ENCODE measurements around the gene PIK3R4.

Gene PIK3R4

GRCh38 chr3:130659911-130660310, 86.7 kb downstream of the PIK3R4 start:
- no peak for DNase-seq (ENCODE audit: low read depth)
- no peak overlapping the region for H3K4me3 ChIP-seq (ENCODE audit: low read depth, low read length)
- no peak for TF ChIP-seq CTCF (IDR thresholded peaks at IDR 0.05; ENCODE audit: low read depth, low read length, missing control alignments)
- in situ Hi-C loops (cut with HindIII; ENCODE audit: low sequenced_read_pairs): no loop called here

GRCh38 chr3:130658678-130659077, 88.0 kb downstream of the PIK3R4 start:
- in situ Hi-C loops (cut with HindIII; ENCODE audit: low sequenced_read_pairs): no loop called here
- H3K4me3 ChIP-seq (ENCODE audit: low read depth, low read length): no peak overlapping the region
- peak; percentile 73 for DNase-seq (ENCODE audit: low read depth)
- TF ChIP-seq CTCF (IDR thresholded peaks at IDR 0.05; ENCODE audit: low read depth, low read length, missing control alignments): no peak

- no peak for DNase-seq (ENCODE audit: low read depth)
- in situ Hi-C loops (cut with HindIII; ENCODE audit: low sequenced_read_pairs): no loop called here
- no peak for TF ChIP-seq CTCF (IDR thresholded peaks at IDR 0.05; ENCODE audit: low read depth, low read length, missing control alignments)
- H3K4me3 ChIP-seq (ENCODE audit: low read depth, low read length): no peak overlapping the region
These were observed 90.0 kb downstream of the PIK3R4 start for GRCh38 chr3:130656627-130657026.

GRCh38 chr3:130654921-130655320, 91.7 kb downstream of the PIK3R4 start:
- no peak for DNase-seq (ENCODE audit: low read depth)
- no peak for TF ChIP-seq CTCF (IDR thresholded peaks at IDR 0.05; ENCODE audit: low read depth, low read length, missing control alignments)
- H3K4me3 ChIP-seq (ENCODE audit: low read depth, low read length): no peak overlapping the region
- in situ Hi-C loops (cut with HindIII; ENCODE audit: low sequenced_read_pairs): no loop called here

- in situ Hi-C loops (cut with HindIII; ENCODE audit: low sequenced_read_pairs): no loop called here
- DNase-seq (ENCODE audit: low read depth): no peak
- H3K4me3 ChIP-seq (ENCODE audit: low read depth, low read length): no peak overlapping the region
- no peak for TF ChIP-seq CTCF (IDR thresholded peaks at IDR 0.05; ENCODE audit: low read depth, low read length, missing control alignments)
These were observed 92.5 kb downstream of the PIK3R4 start for GRCh38 chr3:130654091-130654490.

- DNase-seq (ENCODE audit: low read depth): no peak
- TF ChIP-seq CTCF (IDR thresholded peaks at IDR 0.05; ENCODE audit: low read depth, low read length, missing control alignments): no peak
- in situ Hi-C loops (cut with HindIII; ENCODE audit: low sequenced_read_pairs): no loop called here
- no peak overlapping the region for H3K4me3 ChIP-seq (ENCODE audit: low read depth, low read length)
These were observed 97.5 kb downstream of the PIK3R4 start for GRCh38 chr3:130649061-130649654.

Data from astrocyte of the cerebellum (primary cell).